HUES48 (cell line): ENCODE measurements around the gene MLF2.
"Not testable (repeated sequence)": the region's sequence is repeated elsewhere in the genome, so short reads cannot be mapped to it uniquely, and the experiment has no call there.

Experiments used
- H3K27ac ChIP-seq: one replicate; pipeline ENCODE4 v1.7.0; 2013; ENCODE audit warnings: low read depth, low read length, inconsistent platforms
- H3K27me3 ChIP-seq: 2 replicates; pipeline ENCODE4 v1.6.1; 2013; ENCODE audit warnings: mild to moderate bottlenecking, low read length; ENCODE audit not compliant: control insufficient read depth, insufficient read depth
- H3K36me3 ChIP-seq: 2 replicates; pipeline ENCODE4 v1.6.1; 2013; ENCODE audit warnings: low read length; ENCODE audit not compliant: control insufficient read depth, insufficient read depth
- H3K4me1 ChIP-seq: 2 replicates; pipeline ENCODE4 v1.6.1; 2013; ENCODE audit warnings: mild to moderate bottlenecking, low read length; ENCODE audit not compliant: control insufficient read depth, insufficient read depth
- H3K4me3 ChIP-seq: 2 replicates; pipeline ENCODE4 v1.5.1; 2013; ENCODE audit warnings: mild to moderate bottlenecking, low read depth, low read length
- H3K9ac ChIP-seq: 2 replicates; pipeline ENCODE4 v1.6.1; 2013; ENCODE audit warnings: mild to moderate bottlenecking, low read depth, low read length, moderate library complexity
- H3K9me3 ChIP-seq: 2 replicates; pipeline ENCODE4 v1.6.1; 2013; ENCODE audit warnings: low read length; ENCODE audit not compliant: control insufficient read depth, insufficient read depth

MLF2 gene

DNA sequence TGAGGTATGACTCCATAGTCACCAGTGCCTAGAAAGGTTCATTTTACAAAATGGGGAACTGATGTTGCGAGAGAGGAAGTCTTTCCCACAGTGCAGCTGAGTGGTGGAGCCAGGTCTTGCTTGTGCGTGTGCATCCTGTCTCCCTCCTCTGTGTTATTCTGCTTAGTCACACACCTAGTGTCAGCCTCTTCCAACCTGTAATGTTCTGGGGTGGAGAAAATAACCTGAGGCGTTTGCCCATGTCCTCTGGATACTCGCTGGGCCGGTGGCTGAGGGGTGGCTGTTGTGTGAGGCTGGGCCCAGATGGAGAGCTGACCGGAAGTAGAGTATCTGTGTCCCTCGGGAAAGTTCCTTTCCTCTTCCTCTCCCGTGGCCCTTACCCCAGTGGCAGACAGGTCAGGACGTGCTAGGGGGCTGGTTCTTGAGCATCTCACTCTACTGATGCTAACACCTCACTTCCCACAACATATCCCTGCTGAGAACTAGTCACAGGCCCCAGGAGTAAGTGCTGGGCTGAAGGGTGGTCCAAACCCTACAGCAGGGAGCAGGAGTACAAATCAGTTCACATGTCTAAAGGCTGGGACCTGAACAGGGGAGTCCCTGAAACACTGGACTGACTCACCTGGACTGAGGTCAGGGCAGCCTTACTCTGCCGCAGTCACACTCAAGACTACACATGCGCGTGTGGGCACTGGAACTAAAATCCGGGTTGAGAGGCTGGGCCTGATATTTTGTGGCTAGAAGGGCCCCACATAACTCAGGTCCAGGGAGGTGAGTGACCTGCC is 7.0 kb downstream of the MLF2 start:
- H3K4me1 ChIP-seq: no peaks in the 10 kb centered on the region
- no peak overlapping the region for H3K4me3 ChIP-seq
- no peaks in the 10 kb centered on the region for H3K27me3 ChIP-seq
- H3K36me3 ChIP-seq: peaks cover 53% of the 10 kb centered on the region
- H3K9me3 ChIP-seq: no peaks in the 10 kb centered on the region
- H3K27ac ChIP-seq: no peak overlapping the region
- no peak overlapping the region for H3K9ac ChIP-seq

DNA sequence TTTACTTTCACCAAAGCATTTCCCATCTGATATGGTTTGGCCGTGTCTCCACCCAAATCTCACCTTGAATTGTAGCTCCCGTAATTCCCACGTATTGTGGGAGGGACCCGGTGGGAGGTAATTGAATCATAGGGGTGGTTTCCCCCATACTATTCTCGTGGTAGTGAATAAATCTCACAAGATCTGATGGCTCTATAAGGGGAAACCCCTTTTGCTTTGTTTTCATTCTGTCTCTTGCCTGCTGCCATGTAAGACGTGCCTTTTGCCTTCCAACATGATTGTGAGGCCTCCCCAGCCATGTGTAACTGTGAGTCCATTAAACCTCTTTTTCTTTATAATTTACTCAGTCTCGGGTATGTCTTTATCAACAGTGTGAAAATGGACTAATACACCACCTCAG is 9.6 kb downstream of the MLF2 start:
- H3K4me1 ChIP-seq, H3K4me3 ChIP-seq, H3K9ac ChIP-seq, H3K27me3 ChIP-seq, H3K27ac ChIP-seq, H3K9me3 ChIP-seq: not testable (repeated sequence)
- peaks cover 28% of the 10 kb centered on the region for H3K36me3 ChIP-seq

DNA sequence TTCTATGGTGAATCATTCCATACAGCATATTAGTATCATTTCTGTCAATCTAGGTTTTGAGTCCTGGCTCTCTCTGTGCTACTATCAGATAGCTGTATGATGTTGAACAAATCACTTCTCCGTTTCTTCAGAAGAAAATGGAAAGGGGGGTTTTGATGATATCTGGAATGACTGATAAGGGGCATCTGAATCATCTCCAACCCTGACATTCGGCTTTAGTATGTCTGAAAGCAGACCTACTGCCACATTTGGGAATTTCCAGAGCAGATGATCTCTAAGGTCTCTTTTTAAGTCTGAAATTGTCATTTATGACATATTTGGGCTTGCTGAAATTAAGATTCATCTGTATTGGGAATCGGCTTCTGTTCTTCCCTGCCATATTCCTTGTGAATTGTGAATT is 10.1 kb downstream of the MLF2 start:
- no peak overlapping the region for H3K4me3 ChIP-seq
- H3K27me3 ChIP-seq: no peaks in the 10 kb centered on the region
- H3K4me1 ChIP-seq: no peaks in the 10 kb centered on the region
- peaks cover 23% of the 10 kb centered on the region for H3K36me3 ChIP-seq
- H3K9ac ChIP-seq: no peak overlapping the region
- H3K9me3 ChIP-seq: no peaks in the 10 kb centered on the region
- no peak overlapping the region for H3K27ac ChIP-seq

DNA sequence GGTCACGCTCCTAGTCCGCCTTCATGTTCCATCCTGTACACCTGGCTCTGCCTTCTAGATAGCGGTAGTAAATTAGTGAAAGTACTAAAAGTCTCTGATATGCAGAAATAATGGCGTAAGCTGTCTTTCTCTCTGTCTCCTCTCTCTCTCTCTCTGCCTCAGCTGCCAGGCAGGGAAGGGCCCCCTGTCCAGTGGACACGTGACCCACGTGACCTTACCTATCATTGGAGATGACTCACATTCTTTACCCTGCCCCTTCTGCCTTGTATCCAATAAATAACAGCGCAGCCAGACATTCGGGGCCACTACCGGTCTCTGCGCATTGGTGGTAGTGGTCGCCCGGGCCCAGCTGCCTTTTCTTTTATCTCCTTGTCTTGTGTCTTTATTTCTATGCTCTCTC is 10.9 kb downstream of the MLF2 start:
- H3K4me3 ChIP-seq, H3K9me3 ChIP-seq, H3K4me1 ChIP-seq: not testable (repeated sequence)

DNA sequence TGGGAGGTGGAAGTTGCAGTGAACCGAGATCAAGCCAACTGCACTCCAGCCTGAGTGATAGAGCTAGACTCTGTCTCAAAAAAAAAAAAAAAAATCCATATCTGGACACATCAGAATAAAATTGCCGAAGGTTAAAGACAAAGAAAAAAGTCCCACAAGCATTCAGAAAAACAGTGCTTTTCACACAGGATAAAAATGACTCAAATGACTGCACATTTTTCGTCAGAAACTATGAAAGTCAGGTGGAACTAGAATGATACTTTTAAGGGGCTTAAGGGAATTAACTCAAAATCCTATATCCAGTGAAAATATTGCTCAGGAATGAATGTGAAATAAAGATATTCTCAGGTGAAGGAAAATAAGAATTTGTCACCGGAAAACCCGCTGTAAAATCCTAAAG is 16.2 kb downstream of the MLF2 start:
- Histone ChIP-seq H3K36me3 (peaks cover 2% of the 10 kb centered on the region), H3K27ac (no peak overlapping the region), H3K9ac (no peak overlapping the region), H3K4me3 (no peak overlapping the region), H3K9me3 (no peaks in the 10 kb centered on the region), H3K27me3 (no peaks in the 10 kb centered on the region), H3K4me1 (no peaks in the 10 kb centered on the region)

More for the DNA sequence above, 10.9 kb downstream of the MLF2 start:
- H3K27ac ChIP-seq, H3K9ac ChIP-seq, H3K27me3 ChIP-seq: not testable (repeated sequence)
- H3K36me3 ChIP-seq: peaks cover 16% of the 10 kb centered on the region

DNA sequence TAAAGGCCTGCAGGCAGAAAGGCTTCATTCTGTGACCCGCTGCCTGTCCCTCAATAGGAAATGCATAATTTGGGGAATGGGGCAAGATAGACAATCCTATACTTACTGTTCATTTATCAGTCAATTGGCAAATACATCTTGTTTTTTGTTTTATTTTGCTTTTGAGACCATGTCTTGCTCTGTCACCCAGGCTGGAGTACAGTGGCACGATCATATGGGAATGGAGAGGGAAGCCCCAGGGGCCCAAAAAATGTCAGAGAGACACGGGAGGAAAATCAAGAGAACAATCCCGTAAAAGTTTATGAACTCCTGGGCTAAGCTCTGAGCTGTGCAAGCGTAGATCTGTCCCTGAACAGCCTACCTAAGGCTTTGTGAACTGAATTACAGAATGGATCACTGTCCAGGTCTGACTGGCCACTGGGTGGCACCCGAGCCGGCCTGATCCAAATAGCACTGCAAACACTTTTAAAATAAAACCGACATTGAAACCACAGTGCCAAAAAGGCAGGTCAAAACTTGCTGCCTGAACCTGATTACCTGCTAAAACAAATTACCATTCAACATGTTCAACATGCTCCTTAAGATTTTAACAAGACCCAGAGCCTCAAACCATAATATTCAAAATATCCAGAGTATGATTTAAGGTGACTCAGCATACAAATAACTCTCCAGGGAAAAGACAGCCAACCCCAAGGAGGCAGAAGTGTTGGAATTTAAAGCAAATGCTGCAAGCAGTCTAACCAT is 17.3 kb downstream of the MLF2 start:
- Histone ChIP-seq H3K27ac (no peak overlapping the region), H3K4me1 (no peaks in the 10 kb centered on the region), H3K9ac (no peak overlapping the region)

DNA sequence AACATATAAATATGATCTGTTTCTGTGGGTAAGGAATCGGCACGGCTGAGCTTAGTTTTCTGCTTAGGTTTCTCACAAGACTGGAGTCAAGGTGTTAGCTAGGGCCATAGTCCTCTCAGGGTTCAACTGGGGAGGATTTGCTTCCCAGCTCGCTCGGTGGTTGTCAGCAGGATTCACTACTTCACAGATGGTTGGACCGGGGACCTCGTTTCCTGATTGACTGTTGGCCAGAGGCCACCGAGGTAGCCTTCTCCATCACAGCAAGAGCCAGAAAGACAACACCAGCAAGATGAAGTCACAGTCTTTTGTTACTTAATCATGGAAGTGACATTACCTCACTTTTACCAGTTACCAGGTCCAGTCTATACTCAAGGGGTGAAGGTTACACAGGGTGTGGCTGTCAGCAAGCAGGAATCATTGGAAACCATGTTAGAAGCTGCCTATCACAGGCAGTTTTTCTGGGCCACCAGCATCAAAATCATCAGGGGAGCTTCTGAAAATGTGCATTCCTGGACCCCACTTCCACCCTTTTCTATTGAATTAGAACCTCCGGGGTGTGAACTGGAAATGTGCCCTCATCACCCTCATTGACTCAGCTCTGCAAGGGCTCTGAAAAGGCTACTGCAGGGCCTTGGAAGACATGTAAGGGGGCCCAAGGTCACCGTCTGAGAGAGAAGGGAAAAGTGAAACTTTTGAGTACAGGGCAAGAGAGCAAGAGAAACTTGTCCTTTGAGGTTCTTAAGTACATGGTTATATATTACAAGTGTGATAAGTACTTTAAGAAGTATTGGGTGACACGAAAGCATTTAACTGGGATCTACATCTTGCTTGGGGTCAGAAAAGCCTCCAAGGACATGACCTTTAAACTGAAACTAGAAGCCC is 18.2 kb downstream of the MLF2 start:
- Histone ChIP-seq H3K27me3 (no peaks in the 10 kb centered on the region), H3K27ac (no peak overlapping the region), H3K36me3 (peaks cover 22% of the 10 kb centered on the region), H3K4me1 (no peaks in the 10 kb centered on the region), H3K9ac (no peak overlapping the region), H3K9me3 (no peaks in the 10 kb centered on the region), H3K4me3 (no peak overlapping the region)

More for the DNA sequence above, 17.3 kb downstream of the MLF2 start:
- no peak overlapping the region for H3K4me3 ChIP-seq
- no peaks in the 10 kb centered on the region for H3K9me3 ChIP-seq
- no peaks in the 10 kb centered on the region for H3K27me3 ChIP-seq
- peaks cover 13% of the 10 kb centered on the region for H3K36me3 ChIP-seq

DNA sequence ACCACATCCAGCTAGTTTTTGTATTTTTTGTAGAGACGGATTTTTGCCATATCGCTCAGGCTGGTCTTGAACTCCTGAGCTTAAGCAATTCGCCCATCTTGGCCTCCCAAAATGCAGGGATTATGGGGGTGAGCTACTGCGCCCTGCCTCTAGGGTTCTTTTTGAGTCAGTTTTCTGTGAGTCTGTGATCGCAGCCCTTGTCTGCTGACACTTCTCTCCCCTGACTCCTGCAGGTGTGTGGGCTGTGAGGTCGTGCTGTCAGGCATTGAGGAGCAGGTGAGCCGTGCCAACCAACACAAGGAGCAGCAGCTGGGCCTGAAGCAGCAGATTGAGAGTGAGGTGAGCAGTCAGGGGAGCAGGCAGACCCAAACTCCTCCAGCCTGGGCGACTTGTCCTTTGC is 22.8 kb downstream of the MLF2 start:
- no peak overlapping the region for H3K27ac ChIP-seq
- H3K36me3 ChIP-seq: peaks cover 44% of the 10 kb centered on the region
- no peaks in the 10 kb centered on the region for H3K4me1 ChIP-seq
- H3K4me3 ChIP-seq: no peak overlapping the region
- no peak overlapping the region for H3K9ac ChIP-seq
- H3K27me3 ChIP-seq: no peaks in the 10 kb centered on the region
- no peaks in the 10 kb centered on the region for H3K9me3 ChIP-seq

DNA sequence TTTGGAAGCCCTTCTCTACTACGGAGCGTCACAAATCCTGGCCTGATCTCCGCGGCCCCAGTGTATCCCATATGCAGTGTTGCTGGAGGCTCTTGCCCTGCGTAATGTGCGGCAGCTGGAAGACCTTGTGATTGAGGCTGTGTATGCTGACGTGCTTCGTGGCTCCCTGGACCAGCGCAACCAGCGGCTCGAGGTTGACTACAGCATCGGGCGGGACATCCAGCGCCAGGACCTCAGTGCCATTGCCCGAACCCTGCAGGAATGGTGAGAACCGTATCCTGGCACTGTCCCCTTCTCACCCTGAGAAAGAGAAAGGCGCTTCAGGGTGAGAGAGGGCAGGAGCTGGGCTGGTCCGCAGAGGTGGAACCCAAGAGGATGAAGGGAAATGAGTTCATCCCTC is 23.8 kb downstream of the MLF2 start:
- Histone ChIP-seq H3K27me3 (no peaks in the 10 kb centered on the region), H3K4me3 (no peak overlapping the region), H3K27ac (no peak overlapping the region), H3K36me3 (peaks cover 44% of the 10 kb centered on the region), H3K9ac (no peak overlapping the region), H3K9me3 (no peaks in the 10 kb centered on the region), H3K4me1 (peaks cover 6% of the 10 kb centered on the region)

DNA sequence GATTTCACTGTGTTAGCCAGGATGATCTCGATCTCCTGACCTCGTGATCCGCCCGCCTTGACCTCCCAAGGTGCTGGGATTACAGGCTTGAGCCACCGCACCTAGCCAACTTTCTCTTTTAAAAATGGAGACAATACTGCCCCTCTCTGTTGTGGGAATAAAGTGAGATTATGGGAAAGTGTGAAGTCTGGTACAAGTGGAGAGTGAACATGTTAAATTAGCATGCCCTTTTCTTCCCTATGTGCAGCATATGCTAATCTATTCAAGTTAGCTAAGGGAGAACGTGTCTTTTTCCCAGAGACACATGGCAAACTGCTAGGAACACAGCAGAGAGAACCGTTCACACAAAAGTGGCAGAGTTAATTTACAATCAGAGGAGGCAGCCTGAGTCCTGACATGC is 27.6 kb downstream of the MLF2 start:
- Histone ChIP-seq H3K36me3 (peaks cover 29% of the 10 kb centered on the region), H3K27me3 (no peaks in the 10 kb centered on the region), H3K27ac (no peak overlapping the region), H3K9ac (no peak overlapping the region), H3K4me1 (peaks cover 6% of the 10 kb centered on the region), H3K4me3 (no peak overlapping the region), H3K9me3 (no peaks in the 10 kb centered on the region)
